NT2/D1 (cell line): ENCODE measurements around the gene FAM117A.

ENCODE experiments used
- DNase-seq: peaks from one replicate; pipeline ENCODE4 v3.0.0-alpha.2; 2011; ENCODE audit warnings: low read depth, low spot score
- H3K27me3 ChIP-seq: 2 replicates; pipeline ENCODE4 v1.6.0; 2011; ENCODE audit warnings: mild to moderate bottlenecking; ENCODE audit not compliant: insufficient read length, insufficient read depth
- H3K36me3 ChIP-seq: 2 replicates; pipeline ENCODE4 v1.6.1; 2011; ENCODE audit warnings: mild to moderate bottlenecking, low read length, mixed read lengths; ENCODE audit not compliant: insufficient read depth, insufficient read length
- H3K4me1 ChIP-seq: 2 replicates; pipeline ENCODE4 v1.5.1; 2011; ENCODE audit not compliant: insufficient read depth, insufficient read length
- H3K4me3 ChIP-seq: 2 replicates; pipeline ENCODE4 v1.5.1; 2011; ENCODE audit warnings: low read depth; ENCODE audit not compliant: insufficient read length
- H3K9ac ChIP-seq: 2 replicates; pipeline ENCODE4 v1.6.0; 2011; ENCODE audit warnings: low read depth; ENCODE audit not compliant: insufficient read length
- H3K9me3 ChIP-seq: 2 replicates; pipeline ENCODE4 v1.5.1; 2011; ENCODE audit warnings: mild to moderate bottlenecking, low read length; ENCODE audit not compliant: insufficient read depth
- SUZ12 ChIP-seq: IDR thresholded peaks from 2 replicates; pipeline ENCODE4 v1.6.1; 2011; ENCODE audit not compliant: insufficient read length, insufficient read depth; ENCODE audit errors: extremely low read depth
- YY1 ChIP-seq: IDR thresholded peaks from 2 replicates; pipeline ENCODE4 v1.6.1; 2011; ENCODE audit not compliant: insufficient read length, insufficient read depth
- ZNF274 ChIP-seq: IDR thresholded peaks from 2 replicates; pipeline ENCODE4 v1.6.1; 2011; ENCODE audit warnings: mild to moderate bottlenecking, low read depth, low read length

FAM117A gene

GRCh38 chr17:49738456-49739163, 25.3 kb downstream of the FAM117A start:
- H3K27me3 ChIP-seq, result no peaks in the 10 kb centered on the region
- no peak for DNase-seq
- TF ChIP-seq YY1 (no peak), ZNF274 (no peak), SUZ12 (no peak)
- no peaks in the 10 kb centered on the region for H3K36me3 ChIP-seq
- H3K9ac ChIP-seq, result no peak overlapping the region
- H3K4me1 ChIP-seq, result no peaks in the 10 kb centered on the region
- H3K9me3 ChIP-seq, result no peaks in the 10 kb centered on the region
- H3K4me3 ChIP-seq, result no peak overlapping the region

- TF ChIP-seq SUZ12 (no peak), YY1 (no peak), ZNF274 (no peak)
- no peak overlapping the region for H3K4me3 ChIP-seq
- no peaks in the 10 kb centered on the region for H3K27me3 ChIP-seq
- peaks cover 9% of the 10 kb centered on the region for H3K36me3 ChIP-seq
- H3K9me3 ChIP-seq, result no peaks in the 10 kb centered on the region
- H3K4me1 ChIP-seq, result no peaks in the 10 kb centered on the region
- H3K9ac ChIP-seq, result no peak overlapping the region
- DNase-seq, result no peak
Observed at GRCh38 chr17:49734515-49735490, 29.1 kb downstream of the FAM117A start.

- H3K9ac ChIP-seq, result no peak overlapping the region
- H3K4me3 ChIP-seq, result no peak overlapping the region
- no peaks in the 10 kb centered on the region for H3K4me1 ChIP-seq
- no peak for TF ChIP-seq SUZ12
- TF ChIP-seq ZNF274, result no peak
- TF ChIP-seq YY1, result no peak
- peaks cover 9% of the 10 kb centered on the region for H3K36me3 ChIP-seq
- no peaks in the 10 kb centered on the region for H3K27me3 ChIP-seq
- no peaks in the 10 kb centered on the region for H3K9me3 ChIP-seq
- no peak for DNase-seq
Observed at GRCh38 chr17:49731435-49731831, 32.5 kb downstream of the FAM117A start.

GRCh38 chr17:49730785-49731434, 33.0 kb downstream of the FAM117A start:
- Histone ChIP-seq H3K4me3 (no peak overlapping the region), H3K36me3 (peaks cover 9% of the 10 kb centered on the region), H3K9me3 (no peaks in the 10 kb centered on the region), H3K27me3 (no peaks in the 10 kb centered on the region), H3K4me1 (no peaks in the 10 kb centered on the region), H3K9ac (no peak overlapping the region)
- no peak for TF ChIP-seq YY1
- no peak for TF ChIP-seq SUZ12
- TF ChIP-seq ZNF274, result no peak
- no peak for DNase-seq

- no peaks in the 10 kb centered on the region for H3K4me1 ChIP-seq
- no peaks in the 10 kb centered on the region for H3K9me3 ChIP-seq
- no peak overlapping the region for H3K4me3 ChIP-seq
- peaks cover 12% of the 10 kb centered on the region for H3K36me3 ChIP-seq
- DNase-seq, result no peak
- TF ChIP-seq YY1 (no peak), ZNF274 (no peak), SUZ12 (no peak)
- no peaks in the 10 kb centered on the region for H3K27me3 ChIP-seq
- no peak overlapping the region for H3K9ac ChIP-seq
Observed at GRCh38 chr17:49730078-49730784, 33.7 kb downstream of the FAM117A start.

GRCh38 chr17:49729069-49729468, 34.9 kb downstream of the FAM117A start:
- Histone ChIP-seq H3K9me3 (no peaks in the 10 kb centered on the region), H3K4me3 (no peak overlapping the region), H3K27me3 (no peaks in the 10 kb centered on the region), H3K9ac (no peak overlapping the region), H3K36me3 (peaks cover 12% of the 10 kb centered on the region), H3K4me1 (no peaks in the 10 kb centered on the region)
- TF ChIP-seq ZNF274 (no peak), SUZ12 (no peak), YY1 (no peak)
- no peak for DNase-seq
